Fibroblast of the aortic adventitia (primary cell): ENCODE results near the gene HEG1. TPM values are rescaled to one million over a fixed set of nuclear protein-coding genes. Genes with fewer than 3 reads are reported as not detected.

Experiments
- DNase-seq: peaks from one replicate; pipeline ENCODE4 v3.0.0-alpha.2; 2010; ENCODE audit warnings: low read depth
- H3K4me3 ChIP-seq: 2 replicates; pipeline ENCODE4 v1.5.1; 2011; ENCODE audit warnings: low read depth, mild to moderate bottlenecking, control low read depth, low read length, moderate library complexity
- total RNA-seq: library from RNA; depleted of rRNA; stranded (reverse); fragments of >200 nt; gene quantifications from 2 replicates; pipeline ENCODE4 v1.2.3, GENCODE V29; 2012; ENCODE audit warnings: low replicate concordance
- TF ChIP-seq, protein P1 (sequence below): IDR thresholded peaks from 2 replicates; pipeline ENCODE4 v1.5.1; 2011; ENCODE audit warnings: mild to moderate bottlenecking, low read length, control low read depth, inconsistent platforms; ENCODE audit not compliant: insufficient read depth

HEG1 gene
- total RNA-seq, 1 donor = 198 TPM

DNA sequence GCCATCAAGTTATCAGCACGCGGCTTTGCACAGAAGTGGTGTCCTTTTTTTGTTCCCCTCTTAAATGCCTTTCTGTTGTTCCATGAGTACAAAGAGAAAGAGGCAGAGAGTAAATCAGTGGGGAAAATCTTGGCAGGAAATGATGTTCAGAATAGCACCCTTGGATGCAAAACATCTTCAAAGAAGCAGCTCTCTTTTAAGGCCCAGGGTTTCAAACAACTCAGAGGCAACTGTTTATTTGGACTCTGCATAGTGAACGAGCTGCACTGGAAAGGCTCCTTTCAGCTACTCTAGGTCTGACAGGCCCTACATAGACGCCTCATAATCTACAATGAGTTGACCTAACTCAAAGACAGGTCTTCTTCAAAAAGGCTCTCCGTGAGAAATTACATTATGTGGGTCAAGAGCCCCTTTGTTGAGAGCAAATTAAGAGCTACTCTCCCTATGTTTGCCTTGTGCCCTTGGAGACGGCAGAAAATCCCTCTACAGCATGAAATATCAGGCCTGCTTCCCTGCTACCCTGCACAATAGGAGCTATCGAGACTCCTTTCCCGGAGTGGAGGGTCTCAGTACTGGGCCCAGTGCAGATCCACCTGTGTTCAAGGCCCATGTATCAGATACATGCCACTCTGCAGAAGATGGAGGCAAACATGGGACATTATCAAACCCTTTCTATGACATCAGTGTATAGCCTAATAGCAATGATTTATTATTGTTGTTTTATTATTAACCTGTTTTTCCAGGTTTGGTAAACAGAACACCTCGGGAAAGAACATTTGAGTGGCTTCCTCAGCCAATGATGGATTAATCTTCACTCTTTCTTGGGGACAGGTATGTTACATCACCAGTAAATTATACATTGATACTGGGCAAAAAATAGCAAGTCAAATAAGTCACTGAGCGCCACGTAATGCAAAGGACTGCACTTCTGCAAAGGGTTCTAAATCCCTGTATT lies 53.1 kb downstream of the HEG1 start:
- TF ChIP-seq, protein P1, sequence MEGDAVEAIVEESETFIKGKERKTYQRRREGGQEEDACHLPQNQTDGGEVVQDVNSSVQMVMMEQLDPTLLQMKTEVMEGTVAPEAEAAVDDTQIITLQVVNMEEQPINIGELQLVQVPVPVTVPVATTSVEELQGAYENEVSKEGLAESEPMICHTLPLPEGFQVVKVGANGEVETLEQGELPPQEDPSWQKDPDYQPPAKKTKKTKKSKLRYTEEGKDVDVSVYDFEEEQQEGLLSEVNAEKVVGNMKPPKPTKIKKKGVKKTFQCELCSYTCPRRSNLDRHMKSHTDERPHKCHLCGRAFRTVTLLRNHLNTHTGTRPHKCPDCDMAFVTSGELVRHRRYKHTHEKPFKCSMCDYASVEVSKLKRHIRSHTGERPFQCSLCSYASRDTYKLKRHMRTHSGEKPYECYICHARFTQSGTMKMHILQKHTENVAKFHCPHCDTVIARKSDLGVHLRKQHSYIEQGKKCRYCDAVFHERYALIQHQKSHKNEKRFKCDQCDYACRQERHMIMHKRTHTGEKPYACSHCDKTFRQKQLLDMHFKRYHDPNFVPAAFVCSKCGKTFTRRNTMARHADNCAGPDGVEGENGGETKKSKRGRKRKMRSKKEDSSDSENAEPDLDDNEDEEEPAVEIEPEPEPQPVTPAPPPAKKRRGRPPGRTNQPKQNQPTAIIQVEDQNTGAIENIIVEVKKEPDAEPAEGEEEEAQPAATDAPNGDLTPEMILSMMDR = no peak
- no peak overlapping the region for H3K4me3 ChIP-seq
- DNase-seq = no peak

DNA sequence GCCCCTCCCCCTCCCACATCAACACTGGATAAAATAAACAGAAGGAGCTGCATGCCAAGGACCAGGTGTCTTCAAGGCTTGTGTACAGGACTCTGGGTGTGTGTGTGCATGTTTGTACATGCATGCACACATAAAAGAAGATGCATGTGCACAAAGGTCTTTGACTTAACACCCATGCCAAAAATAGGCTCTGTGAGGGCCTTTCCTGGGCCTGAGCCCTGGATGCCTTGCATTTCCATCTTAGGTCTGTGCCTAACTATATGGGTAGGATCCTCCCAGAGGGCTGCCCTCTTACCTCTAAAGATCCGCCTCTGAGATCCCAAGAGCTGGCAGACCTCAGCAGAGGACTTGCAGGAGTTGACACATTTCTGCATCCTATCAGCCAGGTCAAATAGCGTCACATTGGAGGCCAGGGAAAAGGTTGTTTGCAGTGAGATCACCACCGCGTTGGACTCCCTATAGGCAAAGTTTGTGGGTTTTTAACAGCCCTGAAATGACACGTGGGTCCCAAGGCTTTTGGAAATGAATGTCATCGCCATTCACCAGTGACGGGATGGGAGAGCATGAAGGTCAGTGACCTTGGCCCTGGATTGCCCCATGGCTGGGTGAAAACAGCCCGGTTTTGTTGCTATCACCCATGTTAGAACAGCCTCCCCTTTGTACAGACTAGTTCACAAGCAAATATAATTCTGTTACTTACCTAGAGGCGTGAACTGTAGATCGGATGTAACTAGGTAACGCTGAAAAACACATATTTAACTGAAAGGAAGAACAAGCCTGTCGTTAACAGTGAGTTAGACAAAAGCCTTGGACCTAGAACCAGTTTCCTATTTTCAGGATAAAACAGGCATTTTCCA lies 54.0 kb downstream of the HEG1 start:
- no peak overlapping the region for H3K4me3 ChIP-seq
- TF ChIP-seq, protein P1 = no peak
- DNase-seq = no peak

DNA sequence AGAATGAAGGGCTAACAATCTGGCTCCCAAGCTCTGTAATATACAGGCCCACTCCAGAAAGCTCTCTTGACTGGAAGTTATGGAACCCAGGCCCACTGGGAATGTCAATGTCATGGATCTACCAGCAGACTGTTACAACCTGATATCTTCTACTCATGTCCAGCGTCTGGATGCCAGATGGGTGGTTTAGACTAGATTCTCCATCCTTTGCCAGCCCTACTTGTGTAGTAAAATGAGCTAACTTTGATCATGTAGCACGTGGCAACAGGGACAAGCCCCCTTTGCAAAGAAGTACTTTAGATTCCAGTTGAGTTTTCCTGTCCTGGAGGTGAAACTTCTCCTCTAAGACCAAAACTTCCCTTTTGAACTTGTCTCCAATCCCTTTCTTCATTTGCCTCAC lies 55.1 kb downstream of the HEG1 start:
- DNase-seq = no peak
- no peak overlapping the region for H3K4me3 ChIP-seq
- TF ChIP-seq, protein P1 = no peak

DNA sequence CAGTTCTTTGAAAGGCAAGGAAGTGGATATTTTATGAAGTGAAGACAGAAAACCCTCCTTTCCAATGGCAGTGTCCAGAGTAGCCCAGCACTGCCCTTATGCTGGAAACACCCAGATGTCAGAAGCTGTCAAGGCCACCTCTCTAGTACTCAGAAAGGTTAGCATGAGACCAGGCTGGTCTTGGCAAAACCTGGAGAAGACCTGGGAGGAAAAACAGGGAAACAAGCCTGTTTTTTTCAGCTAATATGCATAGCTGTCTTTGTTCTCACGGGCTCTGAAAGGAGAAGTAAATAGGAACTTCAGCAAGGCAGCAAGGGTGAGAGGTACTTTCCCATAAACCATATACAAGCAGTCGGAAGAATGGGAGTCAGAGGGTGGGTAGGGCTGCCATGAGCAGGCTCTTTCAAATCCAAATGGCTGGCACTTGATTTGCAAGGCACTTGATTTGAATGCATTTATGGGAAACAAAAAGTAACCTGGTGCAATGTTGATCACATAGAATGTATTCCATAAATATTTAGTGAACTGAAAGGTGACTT lies 55.8 kb downstream of the HEG1 start:
- DNase-seq = no peak
- TF ChIP-seq, protein P1 = no peak
- H3K4me3 ChIP-seq = no peak overlapping the region

DNA sequence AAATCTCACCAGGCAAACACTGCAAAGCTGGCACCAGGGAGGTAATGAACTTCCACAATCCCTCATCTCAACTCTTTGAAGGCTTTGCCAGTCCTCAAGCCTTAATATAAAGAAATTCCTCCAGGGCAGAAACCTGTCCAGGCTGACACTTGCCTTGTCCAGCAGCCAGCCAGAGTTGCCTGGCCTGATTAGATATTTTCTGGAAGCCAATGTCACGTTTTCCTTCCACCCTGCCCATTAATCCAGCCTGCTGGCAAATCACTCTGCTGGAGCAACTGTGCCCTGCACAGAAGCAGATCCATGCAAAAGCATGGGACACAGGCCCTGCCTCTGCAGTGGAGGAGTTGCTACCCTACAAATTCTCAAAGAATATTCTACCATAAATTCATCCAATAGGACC lies 56.5 kb downstream of the HEG1 start:
- DNase-seq = no peak
- TF ChIP-seq, protein P1 = no peak
- H3K4me3 ChIP-seq = no peak overlapping the region

DNA sequence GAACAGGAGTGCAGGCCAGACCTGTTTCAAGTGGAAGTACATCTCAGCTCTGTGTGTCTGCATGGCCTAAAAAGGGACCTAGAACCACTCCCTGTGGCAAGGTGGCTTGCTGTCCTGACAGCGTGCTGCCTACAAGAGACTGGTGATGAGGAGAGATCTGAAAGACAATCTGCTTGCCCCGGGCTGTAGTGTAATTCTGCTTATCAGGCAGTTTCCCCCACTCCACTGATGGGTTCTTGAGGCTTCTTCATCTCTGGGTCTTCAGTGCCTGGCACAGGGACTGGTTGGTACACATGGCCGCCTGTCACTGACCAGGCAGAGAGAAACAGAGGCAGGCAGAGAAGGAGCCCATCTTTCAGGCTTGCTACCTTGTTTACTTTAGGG lies 57.6 kb downstream of the HEG1 start:
- DNase-seq = no peak
- TF ChIP-seq, protein P1 = no peak
- H3K4me3 ChIP-seq = no peak overlapping the region
